GM12865 (cell line): ENCODE results near the gene PRM1.
A peak's percentile ranks its signal among the peaks of the same experiment; 100 is the strongest.

Source experiments
- DNase-seq: peaks from one replicate; pipeline ENCODE4 v3.0.0; 2010; ENCODE audit warnings: low read depth
- H3K4me3 ChIP-seq: 2 replicates; pipeline ENCODE4 v1.5.1; 2011; ENCODE audit warnings: mild to moderate bottlenecking, low read depth, low read length, control low read depth
- TF ChIP-seq, protein P1 (sequence below): IDR thresholded peaks from 2 replicates; pipeline ENCODE4 v1.5.1; 2011; ENCODE audit warnings: low read length, control low read depth, low read depth, inconsistent platforms; ENCODE audit not compliant: insufficient read depth; ENCODE audit errors: missing control alignments

Gene PRM1

DNA sequence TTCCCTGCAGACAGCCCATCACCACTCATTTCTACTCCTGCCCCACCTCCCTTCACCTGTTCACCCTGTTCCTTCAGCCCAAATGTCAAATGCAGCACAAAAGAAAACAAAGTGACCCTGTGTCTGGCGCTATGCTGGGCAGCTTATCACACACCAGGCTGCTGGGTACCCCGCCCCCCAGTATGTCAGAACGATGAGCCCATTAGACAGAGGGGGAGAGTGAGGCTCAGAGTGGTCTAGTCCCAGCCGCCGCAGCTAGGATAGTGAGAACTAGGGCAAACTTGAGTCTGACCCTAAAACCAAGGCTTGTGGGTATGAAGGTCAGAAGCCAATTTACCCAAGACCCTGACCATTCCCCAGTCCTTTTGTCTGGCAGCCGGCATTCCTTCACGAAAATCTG, 16.0 kb downstream of the PRM1 start:
- TF ChIP-seq, protein P1, sequence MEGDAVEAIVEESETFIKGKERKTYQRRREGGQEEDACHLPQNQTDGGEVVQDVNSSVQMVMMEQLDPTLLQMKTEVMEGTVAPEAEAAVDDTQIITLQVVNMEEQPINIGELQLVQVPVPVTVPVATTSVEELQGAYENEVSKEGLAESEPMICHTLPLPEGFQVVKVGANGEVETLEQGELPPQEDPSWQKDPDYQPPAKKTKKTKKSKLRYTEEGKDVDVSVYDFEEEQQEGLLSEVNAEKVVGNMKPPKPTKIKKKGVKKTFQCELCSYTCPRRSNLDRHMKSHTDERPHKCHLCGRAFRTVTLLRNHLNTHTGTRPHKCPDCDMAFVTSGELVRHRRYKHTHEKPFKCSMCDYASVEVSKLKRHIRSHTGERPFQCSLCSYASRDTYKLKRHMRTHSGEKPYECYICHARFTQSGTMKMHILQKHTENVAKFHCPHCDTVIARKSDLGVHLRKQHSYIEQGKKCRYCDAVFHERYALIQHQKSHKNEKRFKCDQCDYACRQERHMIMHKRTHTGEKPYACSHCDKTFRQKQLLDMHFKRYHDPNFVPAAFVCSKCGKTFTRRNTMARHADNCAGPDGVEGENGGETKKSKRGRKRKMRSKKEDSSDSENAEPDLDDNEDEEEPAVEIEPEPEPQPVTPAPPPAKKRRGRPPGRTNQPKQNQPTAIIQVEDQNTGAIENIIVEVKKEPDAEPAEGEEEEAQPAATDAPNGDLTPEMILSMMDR, result no peak
- DNase-seq, result no peak
- no peak overlapping the region for H3K4me3 ChIP-seq

DNA sequence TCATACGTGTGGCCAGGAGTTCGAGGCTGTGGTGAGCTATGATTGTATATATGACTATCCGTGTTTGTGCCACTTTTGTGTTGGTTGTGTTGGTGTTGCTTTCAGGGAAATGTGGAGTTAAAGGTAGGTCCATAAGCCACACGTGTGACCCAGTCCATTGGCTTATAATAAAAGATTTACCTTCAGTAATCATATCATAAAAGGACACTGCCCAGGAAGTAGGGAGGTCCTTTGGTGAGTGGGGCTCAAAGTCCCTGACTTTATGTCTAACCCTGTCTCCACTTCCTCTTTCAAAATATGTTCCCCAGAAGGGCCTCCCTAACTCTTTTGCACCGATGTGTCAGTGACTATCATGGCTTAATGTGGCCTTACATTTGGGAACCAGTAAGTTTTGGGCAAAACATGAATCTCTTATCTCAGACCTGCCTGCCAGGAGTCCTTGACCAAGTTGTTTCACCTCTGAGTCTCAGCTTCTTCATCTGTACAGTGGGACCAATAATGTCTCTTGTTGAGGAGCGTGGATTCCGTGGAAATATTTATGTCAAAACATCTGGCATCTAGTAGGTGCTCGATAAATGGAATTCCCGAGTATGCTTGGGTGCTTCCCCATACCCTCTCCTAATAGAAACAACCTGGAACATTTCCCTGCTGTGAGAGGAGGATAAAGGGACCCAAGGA, 16.8 kb downstream of the PRM1 start:
- DNase-seq, result peak; percentile 40
- TF ChIP-seq, protein P1, result no peak
- no peak overlapping the region for H3K4me3 ChIP-seq

DNA sequence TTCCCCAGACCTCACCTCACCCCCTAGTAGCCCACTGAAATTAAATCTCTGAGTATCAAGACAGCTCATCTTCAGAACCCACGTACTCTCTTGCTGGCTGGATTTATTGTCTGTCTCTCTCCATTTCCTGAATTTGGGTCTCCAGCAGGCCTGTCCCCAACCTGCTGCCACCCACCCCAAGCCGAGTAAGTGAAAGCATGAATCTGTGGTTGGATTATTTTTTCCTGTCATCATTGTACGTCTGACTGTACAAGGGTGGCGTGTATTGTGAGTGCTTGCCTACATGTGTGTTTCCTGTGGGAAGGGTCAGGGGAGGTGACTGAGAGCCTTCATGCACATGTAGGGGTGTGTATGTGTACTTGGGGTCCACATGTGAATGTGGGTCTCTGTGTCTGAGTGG, 17.4 kb downstream of the PRM1 start:
- DNase-seq, result peak; percentile 66
- TF ChIP-seq, protein P1, result no peak

DNA sequence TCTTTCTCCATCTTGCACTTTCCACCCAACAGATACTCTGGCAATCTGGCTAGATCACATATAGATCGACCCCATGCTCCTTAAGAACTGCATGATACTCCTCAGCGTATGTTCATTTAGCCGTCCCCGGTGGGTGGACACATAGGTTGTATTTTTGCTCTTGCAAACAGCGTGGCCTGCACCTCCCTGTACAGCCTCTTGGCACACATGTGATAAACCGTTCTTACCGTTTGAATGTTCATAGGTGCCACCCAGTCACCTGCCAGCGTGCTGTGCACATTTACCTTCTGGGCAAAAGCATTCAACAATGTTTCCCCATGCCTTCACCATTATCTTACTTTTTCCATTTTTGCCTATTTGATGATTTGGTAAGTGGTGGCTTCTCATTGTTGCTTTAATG, 18.2 kb downstream of the PRM1 start:
- DNase-seq, result no peak
- H3K4me3 ChIP-seq, result no peak overlapping the region
- TF ChIP-seq, protein P1, result no peak

More for the DNA sequence above, 17.4 kb downstream of the PRM1 start:
- H3K4me3 ChIP-seq, result no peak overlapping the region

DNA sequence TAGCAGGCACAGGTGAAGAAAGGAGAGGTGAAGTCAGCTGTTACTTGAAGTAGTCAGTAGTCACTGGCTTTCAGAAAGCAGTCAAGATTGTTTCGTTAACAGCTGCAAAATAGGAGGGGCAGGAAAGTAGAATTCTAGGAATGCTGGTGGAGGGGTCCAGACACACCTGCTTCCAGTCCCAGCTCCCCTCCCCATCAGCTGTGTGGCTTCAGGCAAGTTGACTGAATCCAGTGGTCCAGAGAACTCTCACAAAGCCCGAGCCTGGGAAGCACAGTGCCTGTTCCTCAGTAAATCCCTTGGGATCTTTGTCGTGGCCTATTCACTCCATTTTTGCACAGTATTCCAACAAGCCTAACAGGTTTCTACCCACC, 20.5 kb downstream of the PRM1 start:
- no peak for DNase-seq
- no peak overlapping the region for H3K4me3 ChIP-seq
- TF ChIP-seq, protein P1, result no peak

DNA sequence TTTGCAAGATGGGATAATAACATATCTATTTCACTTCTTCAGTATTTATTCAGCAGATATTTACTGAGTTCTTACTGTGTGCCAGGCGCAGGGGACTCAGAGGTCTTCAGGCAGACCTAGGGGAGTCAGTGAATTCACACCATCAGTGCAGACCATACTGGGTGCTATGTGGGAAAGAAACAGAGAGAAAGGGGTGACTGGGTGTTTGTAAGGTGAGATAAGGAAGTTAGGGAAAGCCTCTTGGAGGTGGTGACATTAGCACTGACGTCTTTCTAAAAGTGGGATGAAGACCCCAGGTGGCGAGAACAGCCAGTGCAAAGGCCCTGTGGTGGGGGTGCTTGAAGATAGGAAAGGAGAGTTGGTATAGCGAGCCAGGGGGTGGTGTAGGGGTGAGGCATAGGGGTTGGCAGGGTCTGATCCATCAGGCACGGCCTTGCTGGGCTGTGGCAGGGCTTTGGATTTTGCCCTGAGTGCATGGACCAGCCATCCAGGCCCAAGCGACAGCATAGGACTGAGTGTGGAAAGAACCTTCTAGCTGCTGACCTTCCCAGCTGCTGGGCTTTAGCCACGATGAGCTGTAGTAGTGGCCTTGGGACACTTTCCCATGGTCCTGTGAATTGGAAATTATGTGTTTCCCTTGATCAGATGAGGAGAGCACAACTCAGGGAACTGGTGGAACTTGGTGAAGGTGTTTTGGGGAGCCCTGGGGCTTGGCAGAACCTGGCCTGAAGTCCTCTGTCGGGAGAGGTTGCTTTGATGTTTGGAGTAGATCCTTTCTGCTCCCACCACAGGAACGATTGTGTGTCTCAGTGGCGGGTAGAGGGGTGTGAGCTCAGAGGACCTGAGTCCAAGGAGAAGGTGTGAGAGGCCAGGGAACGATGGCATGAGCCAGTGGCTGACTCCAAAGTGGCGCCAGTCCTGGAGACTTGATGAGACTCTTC, 21.2 kb downstream of the PRM1 start:
- DNase-seq, result no peak
- H3K4me3 ChIP-seq, result no peak overlapping the region
- TF ChIP-seq, protein P1, result no peak
